GM21360 (cell line): ENCODE data around the gene FBXO9.
A peak's percentile ranks its signal among the peaks of the same experiment; 100 is the strongest.

Source experiments
- ATAC-seq: cut with Tn5 transposase; IDR thresholded peaks from one replicate; pipeline ENCODE4 v1.9.1; 2021; ENCODE audit warnings: mild to moderate bottlenecking, moderate library complexity; ENCODE audit not compliant: unreplicated experiment

The FBXO9 gene

GRCh38 chr6:53065266-53066076 is at the start of gene FBXO9:
Gene FBXO9 (plus strand): TSS chr6:53065404. CDS start chr6:53065790, 386 bp downstream.
- peak; percentile 40 for ATAC-seq

GRCh38 chr6:53015486-53015885 is 49.7 kb upstream of the FBXO9 start:
- no peak for ATAC-seq

GRCh38 chr6:53018446-53018845 is 46.8 kb upstream of the FBXO9 start:
- no peak for ATAC-seq

GRCh38 chr6:53020005-53020744 is 45.0 kb upstream of the FBXO9 start:
- no peak for ATAC-seq

GRCh38 chr6:53023323-53023722 is 41.9 kb upstream of the FBXO9 start:
- no peak for ATAC-seq

GRCh38 chr6:53026526-53026925 is 38.7 kb upstream of the FBXO9 start:
- ATAC-seq = no peak

GRCh38 chr6:53027131-53027718 is 38.0 kb upstream of the FBXO9 start:
- no peak for ATAC-seq

GRCh38 chr6:53028467-53028866 is 36.7 kb upstream of the FBXO9 start:
- no peak for ATAC-seq

GRCh38 chr6:53029257-53029656 is 35.9 kb upstream of the FBXO9 start:
- ATAC-seq = no peak

GRCh38 chr6:53029761-53030160 is 35.4 kb upstream of the FBXO9 start:
- no peak for ATAC-seq

GRCh38 chr6:53031281-53031680 is 33.9 kb upstream of the FBXO9 start:
- no peak for ATAC-seq

GRCh38 chr6:53032849-53033248 is 32.4 kb upstream of the FBXO9 start:
- no peak for ATAC-seq

- ATAC-seq = no peak
Measured at GRCh38 chr6:53033764-53034163, 31.4 kb upstream of the FBXO9 start.

GRCh38 chr6:53035549-53036213 is 29.5 kb upstream of the FBXO9 start:
- no peak for ATAC-seq

GRCh38 chr6:53038141-53038540 is 27.1 kb upstream of the FBXO9 start:
- no peak for ATAC-seq

GRCh38 chr6:53038596-53038995 is 26.6 kb upstream of the FBXO9 start:
- no peak for ATAC-seq

- ATAC-seq = no peak
Measured at GRCh38 chr6:53041356-53041755, 23.8 kb upstream of the FBXO9 start.

- ATAC-seq = no peak
Measured at GRCh38 chr6:53042112-53042511, 23.1 kb upstream of the FBXO9 start.

- no peak for ATAC-seq
Measured at GRCh38 chr6:53043581-53043980, 21.6 kb upstream of the FBXO9 start.

GRCh38 chr6:53044071-53044470 is 21.1 kb upstream of the FBXO9 start:
- ATAC-seq = no peak

GRCh38 chr6:53044572-53044971 is 20.6 kb upstream of the FBXO9 start:
- no peak for ATAC-seq
